ENCODE results near the gene ACTR2.

DNA sequence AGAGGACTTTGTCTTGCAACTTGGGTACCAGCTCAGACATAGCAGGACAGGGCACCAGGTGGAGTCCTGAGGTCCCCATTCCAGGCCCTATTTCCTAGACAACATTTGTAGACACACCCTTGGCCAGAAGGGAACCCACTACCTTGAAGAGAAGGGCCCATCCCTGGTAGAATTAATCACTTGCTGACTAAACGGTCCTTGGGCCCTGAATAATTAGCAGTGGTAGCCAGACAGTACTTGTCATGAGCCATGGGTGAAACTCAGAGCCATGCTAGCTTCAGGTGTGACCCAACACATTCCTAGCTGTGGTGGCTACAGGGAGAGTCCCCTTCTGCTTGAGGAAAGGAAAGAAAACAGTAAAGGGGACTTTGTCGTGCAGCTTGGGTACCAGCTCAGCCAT is 28.5 kb upstream of the ACTR2 start:
- TF ChIP-seq, protein P1, sequence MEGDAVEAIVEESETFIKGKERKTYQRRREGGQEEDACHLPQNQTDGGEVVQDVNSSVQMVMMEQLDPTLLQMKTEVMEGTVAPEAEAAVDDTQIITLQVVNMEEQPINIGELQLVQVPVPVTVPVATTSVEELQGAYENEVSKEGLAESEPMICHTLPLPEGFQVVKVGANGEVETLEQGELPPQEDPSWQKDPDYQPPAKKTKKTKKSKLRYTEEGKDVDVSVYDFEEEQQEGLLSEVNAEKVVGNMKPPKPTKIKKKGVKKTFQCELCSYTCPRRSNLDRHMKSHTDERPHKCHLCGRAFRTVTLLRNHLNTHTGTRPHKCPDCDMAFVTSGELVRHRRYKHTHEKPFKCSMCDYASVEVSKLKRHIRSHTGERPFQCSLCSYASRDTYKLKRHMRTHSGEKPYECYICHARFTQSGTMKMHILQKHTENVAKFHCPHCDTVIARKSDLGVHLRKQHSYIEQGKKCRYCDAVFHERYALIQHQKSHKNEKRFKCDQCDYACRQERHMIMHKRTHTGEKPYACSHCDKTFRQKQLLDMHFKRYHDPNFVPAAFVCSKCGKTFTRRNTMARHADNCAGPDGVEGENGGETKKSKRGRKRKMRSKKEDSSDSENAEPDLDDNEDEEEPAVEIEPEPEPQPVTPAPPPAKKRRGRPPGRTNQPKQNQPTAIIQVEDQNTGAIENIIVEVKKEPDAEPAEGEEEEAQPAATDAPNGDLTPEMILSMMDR (IDR thresholded peaks at IDR 0.05; ENCODE audit: poor library complexity): no peak
- no peak for TF ChIP-seq EZH2 (IDR thresholded peaks at IDR 0.05; ENCODE audit: borderline replicate concordance)
